Kidney glomerular epithelial cell (primary cell): ENCODE results near the gene PRKCG.
"Not testable (repeated sequence)": the region's sequence is repeated elsewhere in the genome, so short reads cannot be mapped to it uniquely, and the experiment has no call there.

Source experiments
- DNase-seq: peaks from one replicate; lab custom pipeline; 2025; lab: John Stamatoyannopoulos, UW

Gene PRKCG

GRCh38 chr19:53944933-53945332 lies 62.9 kb downstream of the PRKCG start:
- DNase-seq, result no peak

GRCh38 chr19:53945441-53945840 lies 63.4 kb downstream of the PRKCG start:
- DNase-seq, result no peak

GRCh38 chr19:53945998-53946397 lies 64.0 kb downstream of the PRKCG start:
- DNase-seq, result no peak

- no peak for DNase-seq
Observed at GRCh38 chr19:53947624-53948023, 65.6 kb downstream of the PRKCG start.

GRCh38 chr19:53948611-53949010 lies 66.6 kb downstream of the PRKCG start:
- DNase-seq, result not testable (repeated sequence)

GRCh38 chr19:53951436-53951835 lies 69.4 kb downstream of the PRKCG start:
- DNase-seq, result no peak

GRCh38 chr19:53951947-53952346 lies 70.0 kb downstream of the PRKCG start:
- DNase-seq, result no peak

GRCh38 chr19:53953383-53953782 lies 71.4 kb downstream of the PRKCG start:
- no peak for DNase-seq
